Epithelial cell of prostate (primary cell): ENCODE measurements around the gene MYO1H.
A peak's percentile ranks its signal among the peaks of the same experiment; 100 is the strongest.

ENCODE experiments used
- DNase-seq: peaks from one replicate; pipeline ENCODE4 v3.0.0-alpha.2; 2011; ENCODE audit warnings: low read depth, low spot score
- H3K27ac ChIP-seq: fragments of 450-650 bp; 2 replicates; pipeline ENCODE4 v1.5.1; 2017; ENCODE audit warnings: mild to moderate bottlenecking

The MYO1H gene

GRCh38 chr12:109483346-109483745 lies 135.6 kb downstream of the MYO1H start:
- no peak for DNase-seq

DNA sequence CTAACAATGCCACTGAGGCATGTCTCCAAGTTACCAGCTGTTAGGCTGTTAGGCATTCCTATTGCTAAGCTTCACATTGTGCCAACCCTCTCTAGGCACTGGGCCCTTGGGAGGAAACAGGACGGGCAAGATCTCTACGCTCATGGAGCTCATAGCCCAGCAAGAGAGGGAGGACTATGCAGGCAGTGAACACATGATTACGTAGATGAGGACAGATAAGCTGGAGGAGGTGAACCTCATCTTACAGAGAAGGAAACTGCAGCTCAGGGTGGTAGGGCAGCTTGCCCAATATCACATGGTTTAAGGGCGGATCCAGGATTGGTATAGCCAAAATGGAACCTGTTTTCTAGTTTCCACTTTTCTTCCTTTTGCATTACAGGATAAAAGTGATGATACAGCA lies 137.5 kb downstream of the MYO1H start:
- no peak overlapping the region for H3K27ac ChIP-seq
- DNase-seq, result no peak

More at GRCh38 chr12:109483346-109483745, 135.6 kb downstream of the MYO1H start:
- H3K27ac ChIP-seq, result no peak overlapping the region

DNA sequence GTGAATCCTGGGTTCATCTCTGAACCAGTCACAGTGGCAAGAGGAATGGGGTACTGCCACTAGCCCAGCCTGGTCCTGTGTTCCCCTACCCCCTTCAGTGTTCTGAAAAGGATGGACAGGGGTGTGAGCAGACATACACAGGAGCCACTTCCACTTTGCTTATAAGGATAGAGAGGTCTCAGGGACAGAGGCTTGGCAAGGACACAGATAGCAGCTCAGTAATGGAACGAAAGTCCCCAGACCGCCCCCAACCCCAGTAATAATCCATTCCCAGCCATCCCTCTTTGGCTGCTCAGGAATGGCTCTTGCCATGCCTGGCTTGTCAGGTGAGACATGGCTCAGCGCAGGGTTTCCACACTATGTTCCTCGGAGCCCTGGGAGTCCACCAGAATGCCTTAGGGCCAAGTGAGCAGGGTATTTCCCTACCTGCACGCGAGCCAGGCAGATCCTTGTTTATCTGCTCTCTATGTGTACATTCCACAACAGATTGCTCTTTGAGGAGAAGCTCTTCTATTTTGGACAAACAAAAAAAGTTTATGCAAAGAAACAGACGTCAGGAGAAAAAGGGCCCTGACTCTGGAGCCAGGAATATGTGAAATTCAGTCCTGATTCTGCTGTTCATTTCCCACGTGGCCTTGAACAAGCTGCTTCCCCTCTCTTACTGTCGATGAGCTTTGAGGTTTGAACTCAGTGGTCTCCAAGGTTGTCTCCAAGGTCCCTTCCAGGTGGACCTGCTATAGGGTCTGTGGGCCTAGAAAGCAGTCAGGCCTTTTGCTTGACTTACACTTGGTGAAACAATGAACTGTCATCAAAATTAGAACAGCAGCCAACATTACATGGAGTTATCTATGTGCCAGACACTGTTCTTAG lies 139.7 kb downstream of the MYO1H start:
- no peak overlapping the region for H3K27ac ChIP-seq
- DNase-seq, result no peak

- no peak for DNase-seq
- no peak overlapping the region for H3K27ac ChIP-seq
These were observed 140.5 kb downstream of the MYO1H start for GRCh38 chr12:109488051-109488665.

GRCh38 chr12:109489016-109489954 lies 141.6 kb downstream of the MYO1H start:
- no peak overlapping the region for H3K27ac ChIP-seq
- no peak for DNase-seq

DNA sequence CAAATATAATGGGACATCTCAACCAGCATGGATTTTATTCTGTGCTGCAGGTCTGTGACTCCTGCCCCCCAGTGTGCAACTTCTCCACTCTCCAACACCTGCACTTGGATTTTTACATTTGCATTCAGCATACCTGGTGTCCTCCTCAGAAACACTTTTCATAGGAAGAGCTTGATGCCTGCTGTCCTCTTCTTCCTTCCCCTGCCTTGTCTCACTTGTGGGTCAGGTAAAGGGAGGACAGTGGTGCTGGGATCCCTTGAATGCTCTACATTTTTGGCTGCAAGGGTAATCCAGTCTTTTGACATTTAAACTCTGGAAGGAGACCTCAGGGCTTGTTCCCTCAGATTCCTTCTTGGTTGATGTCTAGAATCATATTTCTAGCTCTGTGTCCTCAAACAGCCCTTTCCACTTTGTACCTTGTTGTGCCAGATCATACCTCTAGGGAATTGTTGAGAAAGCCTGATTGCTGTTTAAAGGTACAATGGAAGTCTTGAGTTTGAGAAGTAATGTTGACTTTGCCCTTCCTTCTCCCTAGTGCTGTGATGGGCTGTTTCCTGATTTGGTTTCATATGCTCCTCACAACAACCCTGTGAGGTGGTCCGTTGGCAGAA lies 142.4 kb downstream of the MYO1H start:
- DNase-seq, result no peak
- no peak overlapping the region for H3K27ac ChIP-seq

- H3K27ac ChIP-seq, result no peak overlapping the region
- DNase-seq, result no peak
These were observed 144.0 kb downstream of the MYO1H start for GRCh38 chr12:109491671-109492070.

GRCh38 chr12:109492371-109492770 lies 144.7 kb downstream of the MYO1H start:
- no peak overlapping the region for H3K27ac ChIP-seq
- DNase-seq, result no peak

DNA sequence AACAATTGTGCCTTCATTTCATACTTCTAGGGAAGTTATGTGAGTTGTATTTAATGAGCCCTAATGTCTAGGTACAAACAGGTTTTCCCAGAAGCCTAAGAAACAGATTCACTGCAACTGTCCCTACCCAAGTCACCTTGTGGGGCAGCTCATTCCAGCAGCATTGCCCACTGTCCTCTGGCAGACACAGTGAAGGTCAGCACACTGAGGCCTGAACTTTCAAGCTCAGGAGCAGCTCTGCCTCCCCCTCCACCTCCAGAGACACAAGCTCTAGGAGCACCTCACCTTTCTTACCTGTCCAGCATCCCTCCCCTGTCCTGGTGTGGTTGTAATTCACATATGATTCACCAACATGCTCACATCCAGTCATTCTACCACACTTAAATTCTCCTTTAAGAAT lies 145.4 kb downstream of the MYO1H start:
- DNase-seq, result no peak
- no peak overlapping the region for H3K27ac ChIP-seq

DNA sequence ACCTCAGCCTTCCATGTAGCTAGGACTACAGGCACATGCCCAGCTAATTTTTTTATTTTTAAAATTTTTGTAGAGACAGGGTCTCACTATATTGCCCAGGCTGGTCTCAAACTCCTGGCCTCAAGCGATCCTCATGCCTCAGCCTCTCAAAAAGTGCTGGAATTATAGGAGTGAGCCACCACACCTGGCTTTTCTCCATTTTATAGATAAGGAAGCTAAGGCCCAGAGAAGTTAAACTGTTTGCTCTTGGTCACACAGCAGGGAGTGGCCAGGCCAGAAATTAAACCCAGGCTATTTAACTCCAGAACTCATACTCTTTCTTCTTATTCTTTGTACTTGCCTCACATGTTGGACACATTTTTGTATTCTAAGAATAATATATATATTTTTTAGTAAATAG lies 146.2 kb downstream of the MYO1H start:
- no peak overlapping the region for H3K27ac ChIP-seq
- no peak for DNase-seq

- no peak overlapping the region for H3K27ac ChIP-seq
- DNase-seq, result no peak
These were observed 146.7 kb downstream of the MYO1H start for GRCh38 chr12:109494348-109494881.

GRCh38 chr12:109495012-109495411 lies 147.3 kb downstream of the MYO1H start:
- no peak for DNase-seq

GRCh38 chr12:109496306-109496705 lies 148.6 kb downstream of the MYO1H start:
- DNase-seq, result no peak
- no peak overlapping the region for H3K27ac ChIP-seq

More at GRCh38 chr12:109495012-109495411, 147.3 kb downstream of the MYO1H start:
- no peak overlapping the region for H3K27ac ChIP-seq

GRCh38 chr12:109497675-109498074 lies 150.0 kb downstream of the MYO1H start:
- peak; percentile 59 for DNase-seq
- H3K27ac ChIP-seq, result peak overlapping the region; percentile 19
